ENCODE measurements around the gene CYP11A1. TPM values are rescaled to one million over a fixed set of nuclear protein-coding genes. Genes with fewer than 3 reads are reported as not detected.

Gene CYP11A1
- total RNA-seq, 3 donors from 2014 or later, result 1.1 to 4.6 (median 1.3) TPM

- TF ChIP-seq, protein P1, sequence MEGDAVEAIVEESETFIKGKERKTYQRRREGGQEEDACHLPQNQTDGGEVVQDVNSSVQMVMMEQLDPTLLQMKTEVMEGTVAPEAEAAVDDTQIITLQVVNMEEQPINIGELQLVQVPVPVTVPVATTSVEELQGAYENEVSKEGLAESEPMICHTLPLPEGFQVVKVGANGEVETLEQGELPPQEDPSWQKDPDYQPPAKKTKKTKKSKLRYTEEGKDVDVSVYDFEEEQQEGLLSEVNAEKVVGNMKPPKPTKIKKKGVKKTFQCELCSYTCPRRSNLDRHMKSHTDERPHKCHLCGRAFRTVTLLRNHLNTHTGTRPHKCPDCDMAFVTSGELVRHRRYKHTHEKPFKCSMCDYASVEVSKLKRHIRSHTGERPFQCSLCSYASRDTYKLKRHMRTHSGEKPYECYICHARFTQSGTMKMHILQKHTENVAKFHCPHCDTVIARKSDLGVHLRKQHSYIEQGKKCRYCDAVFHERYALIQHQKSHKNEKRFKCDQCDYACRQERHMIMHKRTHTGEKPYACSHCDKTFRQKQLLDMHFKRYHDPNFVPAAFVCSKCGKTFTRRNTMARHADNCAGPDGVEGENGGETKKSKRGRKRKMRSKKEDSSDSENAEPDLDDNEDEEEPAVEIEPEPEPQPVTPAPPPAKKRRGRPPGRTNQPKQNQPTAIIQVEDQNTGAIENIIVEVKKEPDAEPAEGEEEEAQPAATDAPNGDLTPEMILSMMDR (IDR thresholded peaks at IDR 0.05), result no peak
- TF ChIP-seq POLR2AphosphoS5 (IDR thresholded peaks at IDR 0.05) (no peak), POLR2A (IDR thresholded peaks at IDR 0.05) (no peak)
- Histone ChIP-seq H3K4me1 (no peaks in the 10 kb centered on the region), H3K27me3 (no peaks in the 10 kb centered on the region), H3K4me3 (no peak overlapping the region), H3K27ac (no peak overlapping the region), H3K36me3 (no peaks in the 10 kb centered on the region), H3K9me3 (no peaks in the 10 kb centered on the region)
- intact Hi-C loops (cut with DNase I; ENCODE audit: low total_unique reads), result no loop called here
- no peak for DNase-seq (ENCODE audit: low spot score in 2 of 2)
These were observed 29.2 kb upstream of the CYP11A1 start for GRCh38 chr15:74396445-74397238.

DNA sequence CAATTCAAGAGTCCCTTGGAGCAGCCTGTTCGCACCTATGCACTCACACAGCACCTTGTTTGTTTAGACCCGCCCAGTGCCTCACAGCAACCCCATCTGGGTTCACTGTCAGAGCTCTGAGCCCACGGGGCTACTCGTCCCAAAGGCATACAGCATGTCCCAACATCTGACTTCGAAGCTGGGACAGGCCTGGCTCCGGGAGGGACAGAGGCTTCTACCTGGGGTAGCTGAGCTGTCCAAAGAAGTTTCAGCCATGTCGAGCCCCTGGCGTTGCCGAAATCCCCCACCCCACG is 28.6 kb upstream of the CYP11A1 start:
- Histone ChIP-seq H3K36me3 (no peaks in the 10 kb centered on the region), H3K27me3 (no peaks in the 10 kb centered on the region), H3K4me1 (no peaks in the 10 kb centered on the region), H3K4me3 (no peak overlapping the region), H3K27ac (no peak overlapping the region), H3K9me3 (no peaks in the 10 kb centered on the region)
- intact Hi-C loops (cut with DNase I; ENCODE audit: low total_unique reads), result no loop called here
- no peak for TF ChIP-seq POLR2A (IDR thresholded peaks at IDR 0.05)
- TF ChIP-seq POLR2AphosphoS5 (IDR thresholded peaks at IDR 0.05), result no peak
- TF ChIP-seq, protein P1 (IDR thresholded peaks at IDR 0.05), result no peak
- DNase-seq (ENCODE audit: low spot score in 2 of 2), result no peak

- Histone ChIP-seq H3K4me3 (no peak overlapping the region), H3K27me3 (no peaks in the 10 kb centered on the region), H3K4me1 (no peaks in the 10 kb centered on the region), H3K9me3 (no peaks in the 10 kb centered on the region), H3K36me3 (no peaks in the 10 kb centered on the region), H3K27ac (no peak overlapping the region)
- no peak for DNase-seq (ENCODE audit: low spot score in 2 of 2)
- intact Hi-C loops (cut with DNase I; ENCODE audit: low total_unique reads), result no loop called here
- no peak for TF ChIP-seq POLR2AphosphoS5 (IDR thresholded peaks at IDR 0.05)
- no peak for TF ChIP-seq POLR2A (IDR thresholded peaks at IDR 0.05)
- TF ChIP-seq, protein P1 (IDR thresholded peaks at IDR 0.05), result no peak
These were observed 28.1 kb upstream of the CYP11A1 start for GRCh38 chr15:74395319-74396145.

GRCh38 chr15:74394090-74394846 is 26.8 kb upstream of the CYP11A1 start:
- intact Hi-C loops (cut with DNase I; ENCODE audit: low total_unique reads), result no loop called here
- no peak for DNase-seq (ENCODE audit: low spot score in 2 of 2)
- no peaks in the 10 kb centered on the region for H3K36me3 ChIP-seq
- H3K4me1 ChIP-seq, result no peaks in the 10 kb centered on the region
- TF ChIP-seq POLR2A (IDR thresholded peaks at IDR 0.05) (no peak), POLR2AphosphoS5 (IDR thresholded peaks at IDR 0.05) (no peak)
- TF ChIP-seq, protein P1 (IDR thresholded peaks at IDR 0.05), result no peak
- H3K27me3 ChIP-seq, result no peaks in the 10 kb centered on the region
- no peak overlapping the region for H3K4me3 ChIP-seq
- no peak overlapping the region for H3K27ac ChIP-seq
- no peaks in the 10 kb centered on the region for H3K9me3 ChIP-seq

Data from breast epithelium (tissue), 4 donors.